ENCODE measurements around the gene EMC8. TPM values are rescaled to one million over a fixed set of nuclear protein-coding genes. Genes with fewer than 3 reads are reported as not detected.

EMC8 gene
- total RNA-seq, 1 experiment from 2014 or later = 73.0 TPM

GRCh38 chr16:85835227-85835751 is 35.9 kb upstream of the EMC8 start:
- no peak for ATAC-seq
- intact Hi-C loops (cut with micrococcal nuclease) = no loop called here
- RAD21 ChIA-PET (ENCODE audit: low non-redundant PET in 1 of 2, low total read pairs in 2 of 2, uncharacterized antibody in 2 of 2, unreplicated experiment in 2 of 2) = no interaction called here

More at GRCh38 chr16:85835227-85835751, 35.9 kb upstream of the EMC8 start:
- TF ChIP-seq ELF1 (IDR thresholded peaks at IDR 0.05; ENCODE audit: borderline replicate concordance, low read depth) (no peak), YY1 (IDR thresholded peaks at IDR 0.05; ENCODE audit: extremely low read depth, insufficient replicate concordance, low read depth, low read length) (no peak), SRF (IDR thresholded peaks at IDR 0.05; ENCODE audit: low read depth) (no peak), EZH2phosphoT487 (IDR thresholded peaks at IDR 0.05; ENCODE audit: borderline replicate concordance) (no peak), TCF7L2 (IDR thresholded peaks at IDR 0.05; ENCODE audit: borderline replicate concordance, extremely low read depth, insufficient read depth, insufficient read length) (no peak), POLR2AphosphoS5 (IDR thresholded peaks at IDR 0.05; ENCODE audit: low read depth, low read length) (no peak), RAD21 (IDR thresholded peaks at IDR 0.05; ENCODE audit: low read depth) (no peak), SP1 (IDR thresholded peaks at IDR 0.05; ENCODE audit: low read depth) (no peak), EZH2 (IDR thresholded peaks at IDR 0.05) (no peak), SIN3A (IDR thresholded peaks at IDR 0.05; ENCODE audit: low read depth) (no peak), CTCF (IDR thresholded peaks at IDR 0.05 in 2 of 3, conservative IDR thresholded peaks at IDR 0.05 in 1 of 3; ENCODE audit: borderline replicate concordance in 1 of 3, insufficient read depth in 1 of 3, low read depth in 2 of 3, low read length in 2 of 3) (no peak), ATF3 (IDR thresholded peaks at IDR 0.05) (no peak), REST (IDR thresholded peaks at IDR 0.05; ENCODE audit: low read depth) (no peak), ZFX (IDR thresholded peaks at IDR 0.05) (no peak), FOSL1 (IDR thresholded peaks at IDR 0.05; ENCODE audit: low read depth) (no peak)
- DNase-seq (ENCODE audit: low read depth, low spot score) = no peak
- Histone ChIP-seq H2AFZ (ENCODE audit: low read depth, low read length, poor library complexity, severe bottlenecking) (no peak overlapping the region), H3K9me3 (ENCODE audit: control insufficient read depth in 1 of 2, insufficient read depth in 1 of 2, low read depth in 1 of 2, low read length in 2 of 2) (no peaks in the 10 kb centered on the region; a peak in 1 of 4 replicates), H3K36me3 (ENCODE audit: control insufficient read depth in 1 of 2, insufficient read depth in 2 of 2, low read length in 2 of 2) (no peaks in the 10 kb centered on the region), H3K27ac (ENCODE audit: low read depth, low read length) (no peak overlapping the region; the same call in 1 of the 2 replicates), H3K4me2 (ENCODE audit: low read length) (no peak overlapping the region), H3K79me2 (ENCODE audit: insufficient read depth, low read length) (no peaks in the 10 kb centered on the region), H3K4me1 (ENCODE audit: control insufficient read depth in 1 of 2, insufficient read depth in 2 of 2, low read length in 2 of 2) (no peaks in the 10 kb centered on the region), H3K9me2 (ENCODE audit: insufficient read depth) (no peaks in the 10 kb centered on the region), H4K20me1 (ENCODE audit: insufficient read depth) (no peaks in the 10 kb centered on the region), H3K9ac (ENCODE audit: low read length) (no peak overlapping the region), H3K27me3 (ENCODE audit: insufficient read depth, low read length) (peaks cover 28% of the 10 kb centered on the region), H3K4me3 (replicated peaks in 1 of 2; ENCODE audit: low read depth in 1 of 2, low read length in 2 of 2) (no peak overlapping the region)
- BruUV-seq (replicated peaks) = no TSS peak
- ChIA-PET CTCF (no interaction called here), POLR2A (no interaction called here)
